ENCODE results near the gene GBP4. TPM values are rescaled to one million over a fixed set of nuclear protein-coding genes. Genes with fewer than 3 reads are reported as not detected.

GBP4 gene
- total and polyA plus RNA-seq, 8 donors: 0.66 to 2.6 (median 1.3) TPM

DNA sequence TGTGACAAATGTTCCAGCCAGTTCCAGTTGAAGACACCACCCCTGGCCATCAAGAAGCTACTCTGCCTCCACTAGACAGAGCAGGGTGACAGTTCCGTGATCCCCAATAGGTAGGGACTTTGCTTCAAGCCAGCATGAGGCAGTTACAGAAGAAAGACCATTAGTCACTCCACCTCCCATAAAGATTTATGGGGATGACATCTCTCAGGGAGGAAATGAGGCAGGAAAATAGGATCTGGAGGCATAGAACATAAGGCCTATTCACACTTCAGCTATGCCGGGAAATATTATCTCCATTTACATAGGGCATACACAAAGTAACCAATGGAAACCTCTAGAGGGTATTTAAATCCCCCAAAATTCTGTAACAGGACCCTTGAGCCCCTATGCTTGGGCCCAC is 19.4 kb downstream of the GBP4 start:
- TF ChIP-seq CTCF (IDR thresholded peaks at IDR 0.05): no peak
- DNase-seq (no peak), FAIRE-seq (no peak), ATAC-seq (no peak)
- intact Hi-C loops (cut with DNase I): no loop called here
- no peak overlapping the region for H3K27ac ChIP-seq
- H3K27me3 ChIP-seq: no peaks in the 10 kb centered on the region
- no peaks in the 10 kb centered on the region for H3K36me3 ChIP-seq
- WGBS, 2 donors: 92% methylated on average over 2 of the region's 2 CpGs
- H3K4me3 ChIP-seq: no peak overlapping the region
- no peaks in the 10 kb centered on the region for H3K4me1 ChIP-seq
- no peaks in the 10 kb centered on the region for H3K9me3 ChIP-seq

DNA sequence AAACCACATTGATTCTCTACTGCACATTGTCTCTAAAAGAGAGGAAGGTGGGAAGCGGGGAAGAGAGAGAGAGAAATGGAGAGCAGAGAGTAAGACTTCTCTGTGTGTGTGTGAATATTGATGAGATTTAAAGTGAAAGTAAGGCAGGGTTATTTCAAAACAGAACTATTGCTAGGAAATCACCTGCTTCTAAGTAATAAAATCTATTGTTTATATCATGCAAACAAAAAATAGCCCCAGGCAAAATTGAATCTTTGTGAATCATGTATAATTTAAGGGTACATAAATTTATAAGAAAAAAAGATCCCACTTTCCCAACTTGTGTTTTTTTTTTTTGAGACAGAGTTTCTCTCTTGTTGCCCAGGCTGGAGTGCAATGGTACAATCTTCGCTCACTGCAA is 21.8 kb downstream of the GBP4 start:
- no peak for TF ChIP-seq CTCF (IDR thresholded peaks at IDR 0.05)
- Histone ChIP-seq H3K9me3 (no peaks in the 10 kb centered on the region), H3K36me3 (no peaks in the 10 kb centered on the region), H3K4me3 (no peak overlapping the region), H3K27me3 (no peaks in the 10 kb centered on the region), H3K27ac (no peak overlapping the region), H3K4me1 (no peaks in the 10 kb centered on the region)
- 90 to 95% methylated on average over 2 of the region's 2 CpGs for WGBS, 2 donors
- FAIRE-seq (no peak), ATAC-seq (no peak), DNase-seq (no peak)
- intact Hi-C loops (cut with DNase I): no loop called here

DNA sequence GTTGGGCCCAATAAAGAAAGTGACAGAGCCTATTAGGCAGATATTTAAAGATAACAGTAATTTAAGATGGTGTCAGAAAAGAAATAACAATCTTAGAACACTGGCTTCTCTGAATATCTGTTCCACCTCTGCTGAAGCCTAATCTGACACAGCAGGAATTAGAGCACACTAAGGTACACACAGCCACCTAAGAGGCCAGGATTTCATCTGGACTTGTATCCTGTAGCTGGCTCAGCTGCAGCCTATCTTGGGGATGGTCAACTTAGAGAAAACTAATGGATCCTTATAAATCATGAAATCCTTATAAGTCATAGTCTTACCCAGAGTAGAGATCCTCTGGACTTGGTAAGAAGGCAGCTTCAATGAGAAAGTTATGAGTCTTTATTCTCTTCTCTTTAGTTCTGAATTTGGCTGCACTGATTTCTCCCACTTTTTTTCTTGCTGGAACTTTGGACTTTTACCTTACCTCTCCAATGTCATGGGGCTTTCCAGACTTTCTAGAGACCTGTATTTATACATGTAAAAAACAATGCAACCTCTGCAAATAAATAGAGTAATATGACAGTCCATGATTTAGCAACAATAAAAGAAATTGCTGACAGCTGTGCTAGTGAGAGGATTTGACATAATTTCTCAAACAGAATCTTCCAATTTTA is 23.0 kb downstream of the GBP4 start, which contains the start of gene GBP7:
Gene GBP7, minus strand, starts transcription at position 403 of the 656 bp plus-strand sequence. CDS start 4,068 bp downstream, outside the sequence.
- no peak for FAIRE-seq
- intact Hi-C loops (cut with DNase I): no loop called here
- Histone ChIP-seq H3K9me3 (no peaks in the 10 kb centered on the region), H3K4me3 (no peak within 1 kb of the TSS), H3K4me1 (no peaks in the 10 kb centered on the region), H3K27ac (no peak within 1 kb of the TSS), H3K27me3 (no peaks in the 10 kb centered on the region), H3K36me3 (no peaks in the 10 kb centered on the region)
- ATAC-seq: peak in 1 of 4 donors; percentile 41
- DNase-seq: no peak
- TF ChIP-seq CTCF (IDR thresholded peaks at IDR 0.05): no peak

DNA sequence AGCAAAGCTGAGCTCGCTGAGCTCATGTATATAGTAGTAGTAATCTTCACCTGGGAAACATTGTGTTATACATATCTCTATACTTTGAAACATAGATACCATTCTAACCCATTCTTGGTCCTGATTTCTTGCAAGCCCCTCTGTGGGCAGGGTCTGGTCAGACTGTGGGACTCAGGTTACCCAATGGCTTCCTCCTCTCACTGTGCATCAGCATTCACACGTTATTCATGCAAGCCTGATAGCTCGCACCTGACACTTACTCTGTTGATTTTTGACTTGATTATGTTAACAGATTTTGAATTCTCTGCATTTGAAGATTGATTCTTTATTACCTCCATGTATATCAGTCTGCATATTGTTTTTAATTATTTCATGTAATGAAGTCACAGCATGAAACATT is 24.3 kb downstream of the GBP4 start:
- FAIRE-seq (no peak), DNase-seq (no peak), ATAC-seq (no peak)
- no peaks in the 10 kb centered on the region for H3K36me3 ChIP-seq
- intact Hi-C loops (cut with DNase I): no loop called here
- H3K4me3 ChIP-seq: no peak overlapping the region
- no peaks in the 10 kb centered on the region for H3K4me1 ChIP-seq
- no peak for TF ChIP-seq CTCF (IDR thresholded peaks at IDR 0.05)
- no peaks in the 10 kb centered on the region for H3K27me3 ChIP-seq
- WGBS, 2 donors: 81 to 86% methylated on average over 3 of the region's 3 CpGs
- H3K27ac ChIP-seq: no peak overlapping the region
- H3K9me3 ChIP-seq: no peaks in the 10 kb centered on the region

DNA sequence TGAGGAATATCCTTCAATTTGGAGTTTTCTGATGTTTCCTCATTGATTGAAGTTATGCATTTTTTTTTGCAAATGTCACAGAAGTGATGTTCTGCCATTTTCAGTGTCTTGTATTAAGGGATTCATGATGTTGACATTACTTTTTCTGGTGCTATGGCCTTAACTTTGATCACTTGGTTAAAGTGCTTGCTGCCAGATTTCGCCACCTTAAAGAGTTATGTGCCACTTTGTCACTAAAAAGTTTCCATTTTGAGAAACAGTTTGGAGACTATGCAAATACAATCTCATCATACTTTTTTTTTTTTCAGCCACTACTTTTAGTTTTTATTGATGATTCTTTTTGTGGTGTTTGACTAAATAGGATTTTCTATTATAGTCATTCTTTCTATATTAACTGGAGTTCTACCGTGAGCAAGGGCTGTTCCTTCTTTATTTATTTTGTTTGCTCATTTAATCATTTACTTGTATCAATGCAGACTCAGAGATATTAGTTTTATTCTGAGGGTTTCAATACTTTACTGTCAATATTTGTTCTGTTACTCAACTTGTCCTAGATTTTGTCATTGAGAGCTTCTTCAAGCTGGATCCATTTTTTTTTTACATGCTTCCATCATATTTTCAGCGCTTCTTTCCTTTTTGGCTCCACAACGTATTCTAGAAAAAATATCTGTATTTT is 26.1 kb downstream of the GBP4 start:
- ATAC-seq (no peak), DNase-seq (no peak), FAIRE-seq (no peak)
- intact Hi-C loops (cut with DNase I): no loop called here
- Histone ChIP-seq H3K4me3 (no peak overlapping the region), H3K27ac (no peak overlapping the region), H3K9me3 (no peaks in the 10 kb centered on the region), H3K27me3 (no peaks in the 10 kb centered on the region), H3K4me1 (peaks cover 0 to 6% (median 0%) of the 10 kb centered on the region in 3 donors), H3K36me3 (no peaks in the 10 kb centered on the region)
- no peak for TF ChIP-seq CTCF (IDR thresholded peaks at IDR 0.05)
- WGBS, 2 donors: 58 to 79% methylated on average over 4 of the region's 4 CpGs

Data from pancreas (tissue), 10 donors.